GM19455 (cell line): ENCODE measurements around the gene CHST15.

Experiments used
- ATAC-seq: cut with Tn5 transposase; IDR thresholded peaks from one replicate; pipeline ENCODE4 v1.9.1; 2021; ENCODE audit not compliant: unreplicated experiment

CHST15 gene

DNA sequence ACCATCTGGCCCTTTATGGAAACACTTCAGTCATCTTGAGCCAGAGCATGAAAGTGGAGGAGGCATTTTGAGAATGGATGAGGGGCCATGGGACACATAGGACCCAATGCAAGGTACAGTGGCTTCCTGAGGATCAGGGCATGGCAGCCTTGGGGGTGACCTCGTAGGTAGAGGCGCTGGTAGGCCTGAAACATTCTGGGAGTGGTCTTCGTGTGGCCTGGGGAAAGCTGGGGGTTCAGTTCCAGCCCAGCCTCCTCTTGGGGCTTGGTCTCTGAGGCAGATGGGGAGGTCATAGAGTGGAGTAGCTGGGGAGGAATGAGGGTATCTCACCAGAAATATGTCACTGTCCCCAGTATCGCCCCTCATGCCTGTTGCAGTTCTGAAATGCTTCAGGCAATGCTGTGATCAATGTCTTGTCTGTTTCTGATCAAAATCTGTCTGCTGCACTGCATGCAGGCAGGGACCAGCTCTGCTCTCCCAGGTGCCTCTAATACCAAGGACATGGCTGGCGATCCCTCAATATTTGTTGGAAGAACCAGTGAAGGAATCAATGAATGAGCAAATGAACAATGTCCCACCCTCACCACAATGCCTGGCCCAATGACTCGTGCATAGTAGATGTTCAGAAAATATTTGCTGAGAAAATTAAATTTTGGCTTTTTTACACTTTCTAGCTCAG, 90.9 kb downstream of the CHST15 start:
- ATAC-seq = no peak

- no peak for ATAC-seq
These were observed 91.8 kb downstream of the CHST15 start for GRCh38 chr10:124001391-124002148.

DNA sequence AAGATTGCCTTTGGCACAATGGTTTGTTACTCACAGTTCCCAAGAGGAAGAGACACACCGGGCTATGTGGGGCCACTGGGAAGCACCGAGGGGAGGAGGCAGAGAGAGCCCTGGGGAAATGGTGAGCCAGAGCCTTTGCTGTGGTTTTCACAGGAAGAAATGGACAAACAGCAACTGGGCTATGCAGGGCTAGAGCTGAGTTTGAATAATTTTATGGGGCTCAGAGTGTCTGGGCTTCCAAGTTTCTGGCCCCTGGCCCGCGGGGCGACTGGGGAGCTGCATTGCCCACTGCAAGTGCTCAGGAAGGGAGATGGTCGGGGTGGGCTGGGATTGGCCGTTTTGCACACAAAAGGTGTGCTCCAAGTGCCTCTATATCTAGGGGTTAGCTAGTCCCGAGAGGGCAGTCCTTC, 92.6 kb downstream of the CHST15 start:
- ATAC-seq = no peak

GRCh38 chr10:123999956-124000615, 93.3 kb downstream of the CHST15 start:
- no peak for ATAC-seq

- no peak for ATAC-seq
These were observed 94.1 kb downstream of the CHST15 start for GRCh38 chr10:123999261-123999660.

GRCh38 chr10:123998197-123999141, 94.9 kb downstream of the CHST15 start:
- no peak for ATAC-seq

DNA sequence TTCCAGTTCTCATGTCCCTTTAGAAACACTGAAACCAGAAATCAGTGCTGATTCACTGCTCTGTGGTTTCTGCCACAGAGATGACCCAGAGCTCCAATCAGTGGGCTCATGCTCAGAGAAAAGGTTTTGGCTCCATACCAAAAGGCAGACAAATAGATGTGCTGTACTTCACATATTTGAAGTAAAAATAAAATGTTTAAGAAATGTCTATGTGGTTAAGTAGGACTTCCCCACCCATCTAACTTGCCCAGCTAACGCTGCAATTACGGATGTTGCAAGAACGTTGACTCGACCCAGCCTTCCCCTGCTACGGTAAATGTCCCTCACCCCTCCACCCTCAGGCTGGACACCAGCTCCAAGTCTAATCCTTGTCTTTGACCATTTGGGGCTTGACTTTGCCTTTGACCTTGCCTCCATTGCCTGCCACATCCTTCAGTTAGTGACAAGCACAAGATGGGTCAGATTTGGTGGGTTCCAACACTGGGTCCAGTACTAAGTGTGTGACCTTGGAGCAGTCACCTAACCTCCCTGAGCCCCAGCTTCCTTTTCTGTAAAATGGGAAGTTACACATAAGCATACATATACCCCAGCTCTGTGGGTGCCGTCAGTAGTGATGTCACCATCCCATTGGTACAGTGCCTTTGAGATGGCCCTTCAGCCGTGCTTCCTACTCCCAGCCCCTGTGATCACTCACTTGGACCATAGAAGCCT, 95.8 kb downstream of the CHST15 start:
- no peak for ATAC-seq

DNA sequence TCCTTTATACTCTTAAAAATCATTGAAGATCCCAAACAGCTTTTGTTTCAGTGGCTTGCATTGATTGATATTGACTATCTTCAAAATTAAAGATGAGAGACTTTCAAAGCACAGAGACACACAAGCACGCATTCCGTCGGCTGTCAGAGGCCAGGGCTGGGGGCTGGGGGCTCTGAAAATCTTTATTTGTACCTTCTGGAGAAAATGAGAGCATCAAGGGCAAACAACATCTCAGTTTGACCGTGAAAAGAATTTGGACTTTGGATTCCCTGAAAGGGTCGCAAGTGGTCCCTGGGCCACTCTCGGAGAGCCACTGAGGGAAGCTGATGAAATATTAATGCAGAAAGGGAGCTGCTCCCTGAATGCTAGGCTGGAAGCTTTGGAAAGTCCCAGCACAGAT, 96.4 kb downstream of the CHST15 start:
- ATAC-seq = no peak

DNA sequence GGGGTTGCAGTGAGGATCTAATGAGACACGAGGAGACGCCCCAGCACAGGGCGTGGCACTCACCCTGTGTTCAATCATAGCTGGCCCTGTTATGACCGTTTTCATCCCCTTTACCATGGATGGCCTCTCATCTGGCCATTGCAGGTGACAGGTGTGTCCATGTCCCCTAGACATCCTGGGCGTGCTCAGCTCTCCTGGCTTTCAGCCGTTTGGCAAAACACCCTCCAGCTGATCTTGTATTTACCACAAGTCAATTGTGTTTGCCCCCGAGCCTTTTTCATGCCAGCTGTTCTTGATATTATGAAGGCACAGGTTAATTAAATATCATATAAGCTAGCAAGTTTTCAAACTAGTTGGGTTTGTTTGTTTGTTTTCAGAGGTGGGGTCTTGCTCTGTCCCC, 97.1 kb downstream of the CHST15 start:
- no peak for ATAC-seq

GRCh38 chr10:123995461-123996131, 97.8 kb downstream of the CHST15 start:
- no peak for ATAC-seq

GRCh38 chr10:123995082-123995460, 98.3 kb downstream of the CHST15 start:
- ATAC-seq = no peak

GRCh38 chr10:123994417-123995081, 98.8 kb downstream of the CHST15 start:
- no peak for ATAC-seq

DNA sequence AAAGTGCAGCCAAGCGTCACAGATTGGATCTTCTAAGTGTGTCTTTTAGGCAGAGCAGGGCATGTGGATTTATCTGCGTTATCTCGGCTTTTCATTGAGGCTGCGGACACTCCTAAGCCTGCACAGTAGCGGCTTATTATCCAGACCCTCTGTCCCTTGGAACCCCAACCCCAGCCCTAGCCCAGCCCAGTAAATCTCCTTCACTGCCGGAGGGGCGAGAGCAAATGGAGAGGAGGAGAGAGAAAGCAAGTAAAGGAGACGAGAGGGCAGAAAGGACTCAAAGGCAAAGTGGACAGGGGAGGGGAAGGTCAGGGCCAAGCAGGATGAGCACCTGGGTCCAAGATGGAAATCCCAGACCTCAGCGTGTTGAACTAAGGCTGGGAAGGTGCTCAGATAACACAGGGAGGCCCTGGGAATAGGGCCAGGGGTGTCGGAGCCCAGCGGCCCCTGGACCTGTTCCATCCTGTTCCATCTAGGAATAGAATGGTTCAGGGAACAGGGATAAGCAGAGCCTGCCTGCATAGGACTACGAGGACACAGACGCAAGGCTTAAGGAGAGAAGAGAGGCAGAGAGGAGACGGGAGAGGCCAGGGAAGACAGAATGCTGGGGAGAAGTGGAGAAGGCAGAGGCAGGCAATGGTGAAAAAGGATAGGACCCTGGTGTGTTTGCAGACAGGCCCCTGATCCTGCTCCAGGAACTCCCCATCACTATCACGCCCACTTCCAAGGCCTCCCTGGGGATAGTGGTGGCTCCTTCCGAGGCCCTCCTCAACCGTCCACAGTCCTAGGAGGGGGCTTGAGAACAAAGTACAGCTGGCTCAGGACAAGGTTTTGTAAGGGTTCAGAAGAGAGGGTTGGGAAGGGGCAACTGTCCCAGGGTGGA, 99.6 kb downstream of the CHST15 start:
- no peak for ATAC-seq

GRCh38 chr10:123991611-123992570, 101.5 kb downstream of the CHST15 start:
- no peak for ATAC-seq

DNA sequence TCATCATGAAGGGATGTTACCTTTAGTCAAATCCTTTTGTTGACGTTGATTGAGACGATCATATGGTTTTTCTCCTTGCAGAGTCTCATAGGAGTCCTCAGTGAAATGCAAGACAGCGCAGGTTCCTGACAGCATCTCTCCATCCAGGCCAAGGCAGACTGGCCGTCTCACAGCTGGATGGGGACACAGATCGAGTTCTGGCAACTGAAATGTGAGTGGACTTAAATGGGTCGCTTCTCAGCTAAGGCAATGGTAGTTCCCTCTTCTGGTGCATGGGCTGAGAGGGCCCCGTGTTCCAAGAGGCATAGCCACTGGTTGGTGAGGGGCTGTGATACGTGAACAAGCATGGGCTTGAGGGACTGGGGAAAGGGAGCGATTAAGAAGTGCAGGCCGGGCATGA, 102.5 kb downstream of the CHST15 start:
- ATAC-seq = no peak

DNA sequence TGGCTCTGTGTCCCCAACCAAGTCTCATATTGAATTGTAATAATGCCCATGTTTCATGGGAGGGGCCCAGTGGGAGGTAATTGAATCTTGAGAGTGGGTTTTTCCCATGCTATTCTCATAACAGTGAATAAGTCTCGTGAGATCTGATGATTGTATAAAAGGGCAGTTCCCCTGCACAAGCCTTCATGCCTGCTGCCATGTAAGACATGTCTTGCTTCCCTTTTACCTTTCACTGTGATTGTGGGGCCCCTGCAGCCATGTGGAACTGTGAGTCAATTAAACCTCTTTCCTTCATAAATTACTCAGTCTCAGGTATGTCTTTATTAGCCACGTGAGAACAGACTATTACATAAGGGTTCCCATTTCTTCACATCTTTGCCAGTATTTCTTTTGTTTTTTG, 104.7 kb downstream of the CHST15 start:
- no peak for ATAC-seq

- no peak for ATAC-seq
These were observed 106.7 kb downstream of the CHST15 start for GRCh38 chr10:123986736-123987135.
